ENCODE results near the gene RAD51C.

- peak; percentile 97 for TF ChIP-seq CTCF (IDR thresholded peaks at IDR 0.05)
- no peak for TF ChIP-seq EZH2phosphoT487 (IDR thresholded peaks at IDR 0.05)
These were observed 18.6 kb downstream of the RAD51C start for GRCh38 chr17:58710948-58711552.

Data from neural progenitor cell (in vitro differentiated cells).